Measurements from ENCODE around the gene RHOC. TPM values are rescaled to one million over a fixed set of nuclear protein-coding genes. Genes with fewer than 3 reads are reported as not detected.

RHOC gene
- 253 and 294 TPM in 2 replicates for total RNA-seq (2022)
- Bru-seq, nascent RNA: percentile 80 among the genes with signal in this experiment
- BruChase-seq, experiment 1, labeled RNA remaining after a 6-hour chase: percentile 92 among the genes with signal in this experiment
- BruChase-seq, experiment 2, labeled RNA remaining after a 2-hour chase: percentile 86 among the genes with signal in this experiment
- long read RNA-seq, transcript RHOC-202 (6 exons, 1,418 nt): major isoform, 224 of 528 reads
- long read RNA-seq, transcript RHOC-208 (5 exons, 1,355 nt): minor isoform, 191 of 528 reads
- long read RNA-seq, transcript RHOC-206 (6 exons, 888 nt): minor isoform, 13 of 528 reads
- long read RNA-seq, partial matches to known transcripts: 66 of 528 reads
- long read RNA-seq, other reads (novel, unspliced or antisense): 27 of 528 reads

- Mint-ChIP-seq H3K27ac (ENCODE audit: low read depth, unreplicated experiment) (peak within 1 kb of the TSS; percentile 91), H3K27me3 (ENCODE audit: insufficient read depth, unreplicated experiment) (no peaks in the 10 kb centered on the region), H3K36me3 (ENCODE audit: insufficient read depth, unreplicated experiment) (peaks cover 23% of the 10 kb centered on the region), H3K4me3 (ENCODE audit: unreplicated experiment) (peak within 1 kb of the TSS; percentile 78), H3K4me1 (ENCODE audit: insufficient read depth, unreplicated experiment) (peaks cover 42% of the 10 kb centered on the region), H3K9me3 (ENCODE audit: unreplicated experiment) (no peaks in the 10 kb centered on the region)
- peak; percentile 30 for DNase-seq (ENCODE audit: unreplicated experiment)
- intact Hi-C loops (cut with micrococcal nuclease): loop anchor here (1.0 kb wide), 5 partner anchors 86 to 316 kb away; no protein-coding TSS in a partner anchor
- BruUV-seq (replicated peaks): no TSS peak
- CTCF ChIA-PET: interaction anchor here (0.7 to 3.9 kb wide), 5 partner anchors 84 to 315 kb away, joined by 3 to 48 read pairs (median 5); no protein-coding TSS in a partner anchor
- TF ChIP-seq CTCF (IDR thresholded peaks at IDR 0.05; ENCODE audit: unreplicated experiment): no peak
- POLR2A ChIA-PET: interaction anchor here (0.6 to 6.4 kb wide), 8 partner anchors 20 to 316 kb away, joined by 3 to 44 read pairs (median 12); partner anchors contain the start of genes CAPZA1, CTTNBP2NL, MOV10 and ST7L
Observed at GRCh38 chr1:112706505-112707220, at the start of gene RHOC. Gene RHOC, minus strand, starts transcription at chr1:112707127. Its CDS starts 3,328 bp downstream, at chr1:112703799.

- Mint-ChIP-seq H3K4me3 (ENCODE audit: unreplicated experiment) (no peak overlapping the region), H3K9me3 (ENCODE audit: unreplicated experiment) (peaks cover 18% of the 10 kb centered on the region), H3K27ac (ENCODE audit: low read depth, unreplicated experiment) (no peak overlapping the region), H3K27me3 (ENCODE audit: insufficient read depth, unreplicated experiment) (peaks cover 11% of the 10 kb centered on the region), H3K36me3 (ENCODE audit: insufficient read depth, unreplicated experiment) (no peaks in the 10 kb centered on the region), H3K4me1 (ENCODE audit: insufficient read depth, unreplicated experiment) (peaks cover 3% of the 10 kb centered on the region)
- POLR2A ChIA-PET: no interaction called here
- no peak for TF ChIP-seq CTCF (IDR thresholded peaks at IDR 0.05; ENCODE audit: unreplicated experiment)
- DNase-seq (ENCODE audit: unreplicated experiment): no peak
- BruUV-seq (replicated peaks): no TSS peak
- CTCF ChIA-PET: interaction anchor here (0.6 to 2.5 kb wide), 8 partner anchors 9 to 364 kb away, joined by 3 to 12 read pairs (median 4); partner anchors contain the start of gene PPM1J
- intact Hi-C loops (cut with micrococcal nuclease): no loop called here
Observed at GRCh38 chr1:112754116-112754628, 47.2 kb upstream of the RHOC start.

GRCh38 chr1:112748396-112748795, 41.5 kb upstream of the RHOC start:
- intact Hi-C loops (cut with micrococcal nuclease): no loop called here
- no peaks in the 10 kb centered on the region for H3K36me3 Mint-ChIP-seq (ENCODE audit: insufficient read depth, unreplicated experiment)
- POLR2A ChIA-PET: no interaction called here

More at GRCh38 chr1:112748396-112748795, 41.5 kb upstream of the RHOC start:
- H3K9me3 Mint-ChIP-seq (ENCODE audit: unreplicated experiment): peaks cover 4% of the 10 kb centered on the region
- BruUV-seq (replicated peaks): no TSS peak
- CTCF ChIA-PET: no interaction called here
- no peak overlapping the region for H3K27ac Mint-ChIP-seq (ENCODE audit: low read depth, unreplicated experiment)
- TF ChIP-seq CTCF (IDR thresholded peaks at IDR 0.05; ENCODE audit: unreplicated experiment): no peak
- H3K27me3 Mint-ChIP-seq (ENCODE audit: insufficient read depth, unreplicated experiment): peaks cover 11% of the 10 kb centered on the region
- H3K4me1 Mint-ChIP-seq (ENCODE audit: insufficient read depth, unreplicated experiment): no peaks in the 10 kb centered on the region
- H3K4me3 Mint-ChIP-seq (ENCODE audit: unreplicated experiment): no peak overlapping the region
- no peak for DNase-seq (ENCODE audit: unreplicated experiment)

Measured in MCF 10A (cell line).